Measurements from ENCODE around the gene USP9X. TPM values are rescaled to one million over a fixed set of nuclear protein-coding genes. Genes with fewer than 3 reads are reported as not detected.
"Not testable (repeated sequence)": the region's sequence is repeated elsewhere in the genome, so short reads cannot be mapped to it uniquely, and the experiment has no call there.

The USP9X gene
- total RNA-seq, 1 experiment from 2014 or later = 123 TPM

DNA sequence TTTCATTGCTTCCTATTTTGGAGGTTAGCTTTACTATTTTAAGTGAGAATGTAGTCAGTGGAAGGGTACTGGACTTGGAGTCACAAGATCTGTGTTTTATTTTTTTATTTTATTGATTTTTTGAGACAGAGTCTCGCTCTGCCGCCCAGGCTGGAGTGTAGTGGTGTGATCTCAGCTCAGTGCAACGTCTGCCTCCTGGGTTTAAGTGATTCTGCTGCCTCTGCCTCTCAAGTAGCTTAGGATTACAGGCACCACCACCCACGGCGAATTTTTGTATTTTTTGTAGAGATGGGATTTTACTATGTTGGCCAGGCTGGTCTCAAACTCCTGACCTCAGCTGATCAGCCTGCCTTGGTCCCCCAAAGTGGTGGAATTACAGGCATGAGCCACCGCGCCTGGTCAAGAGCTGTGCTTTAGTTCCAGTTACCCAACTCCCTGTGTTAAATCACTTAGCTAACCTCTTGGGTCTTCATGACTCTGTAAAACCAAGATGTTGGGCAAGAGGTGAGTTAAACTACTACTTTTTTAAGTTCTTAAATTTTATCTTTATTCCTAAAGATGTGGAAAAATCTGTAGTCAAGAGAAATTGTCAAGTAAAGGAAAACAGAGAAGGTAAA lies 11.2 kb downstream of the USP9X start:
- no peak for DNase-seq
- H3K4me3 ChIP-seq (ENCODE audit: insufficient read depth, low read depth, low read length) = no peak overlapping the region
- H3K27me3 ChIP-seq (ENCODE audit: control insufficient read depth, insufficient read depth, low read length) = no peaks in the 10 kb centered on the region
- H3K36me3 ChIP-seq (replicated peaks; ENCODE audit: control insufficient read depth, insufficient read depth, low read length) = peaks cover 1% of the 10 kb centered on the region; the same call in 1 of the 2 replicates

DNA sequence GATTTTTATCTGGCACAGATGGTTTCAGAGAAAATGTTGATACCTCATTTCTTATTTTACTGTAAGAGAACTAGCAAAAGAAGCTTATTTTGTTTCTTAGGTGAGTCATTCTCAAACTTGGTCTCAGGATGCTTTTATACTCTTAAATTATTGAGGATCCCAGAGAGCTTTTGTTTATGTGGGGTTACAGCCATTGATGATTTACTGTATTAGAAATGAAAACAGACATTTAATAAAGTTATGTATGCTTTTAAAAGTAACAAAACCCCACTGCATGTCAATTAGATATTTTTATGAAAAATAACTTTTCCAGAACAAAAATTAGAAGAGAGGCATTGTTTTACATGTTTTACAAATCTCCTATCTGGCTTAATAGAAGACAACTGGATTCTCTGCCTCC lies 12.1 kb downstream of the USP9X start:
- H3K27me3 ChIP-seq (ENCODE audit: control insufficient read depth, insufficient read depth, low read length) = no peaks in the 10 kb centered on the region
- no peak overlapping the region for H3K4me3 ChIP-seq (ENCODE audit: insufficient read depth, low read depth, low read length)
- no peak for DNase-seq
- peaks cover 1% of the 10 kb centered on the region; the same call in 1 of the 2 replicates for H3K36me3 ChIP-seq (replicated peaks; ENCODE audit: control insufficient read depth, insufficient read depth, low read length)

DNA sequence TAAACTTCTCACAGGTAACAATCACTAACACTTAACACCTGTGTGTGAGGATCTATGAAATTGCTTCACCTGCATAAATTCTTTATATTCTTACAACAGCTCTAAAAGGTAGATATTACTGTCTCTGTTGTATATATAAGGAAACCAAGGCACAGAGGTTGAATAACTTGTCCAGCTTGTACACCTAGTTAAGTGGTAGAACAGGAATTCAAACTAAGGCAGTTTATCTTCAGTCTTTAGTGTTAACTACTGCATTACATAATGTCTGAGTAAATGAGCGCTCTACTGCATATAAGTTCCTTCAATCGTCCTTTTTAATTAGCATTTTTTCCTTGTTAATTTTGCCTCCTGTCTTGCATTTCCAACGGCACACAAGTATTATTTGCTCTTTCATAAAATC lies 15.0 kb downstream of the USP9X start:
- Histone ChIP-seq H3K27me3 (ENCODE audit: control insufficient read depth, insufficient read depth, low read length) (no peaks in the 10 kb centered on the region), H3K4me3 (ENCODE audit: insufficient read depth, low read depth, low read length) (no peak overlapping the region), H3K36me3 (replicated peaks; ENCODE audit: control insufficient read depth, insufficient read depth, low read length) (peaks cover 2% of the 10 kb centered on the region; the same call in 1 of the 2 replicates)
- no peak for DNase-seq

DNA sequence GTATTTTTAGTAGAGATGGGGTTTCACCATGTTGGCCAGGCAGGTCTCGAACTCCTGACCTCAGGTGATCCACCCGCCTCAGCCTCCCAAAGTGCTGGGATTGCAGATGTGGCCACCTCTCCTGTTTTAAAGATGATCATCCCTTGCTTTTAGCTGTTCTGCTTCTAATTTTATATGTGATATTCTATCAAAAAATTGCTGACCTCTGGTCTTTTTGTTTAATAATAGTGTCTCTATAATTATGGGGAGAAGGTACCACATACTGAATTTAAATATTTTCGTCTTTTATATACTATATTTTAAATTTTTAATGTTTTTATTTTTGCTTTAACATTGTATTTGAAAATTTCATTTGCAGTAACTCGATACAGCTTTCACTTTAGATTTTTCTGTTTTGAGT lies 15.6 kb downstream of the USP9X start:
- Histone ChIP-seq H3K36me3 (replicated peaks; ENCODE audit: control insufficient read depth, insufficient read depth, low read length) (peaks cover 2% of the 10 kb centered on the region; the same call in 1 of the 2 replicates), H3K27me3 (ENCODE audit: control insufficient read depth, insufficient read depth, low read length) (no peaks in the 10 kb centered on the region), H3K4me3 (ENCODE audit: insufficient read depth, low read depth, low read length) (no peak overlapping the region)
- DNase-seq = no peak

DNA sequence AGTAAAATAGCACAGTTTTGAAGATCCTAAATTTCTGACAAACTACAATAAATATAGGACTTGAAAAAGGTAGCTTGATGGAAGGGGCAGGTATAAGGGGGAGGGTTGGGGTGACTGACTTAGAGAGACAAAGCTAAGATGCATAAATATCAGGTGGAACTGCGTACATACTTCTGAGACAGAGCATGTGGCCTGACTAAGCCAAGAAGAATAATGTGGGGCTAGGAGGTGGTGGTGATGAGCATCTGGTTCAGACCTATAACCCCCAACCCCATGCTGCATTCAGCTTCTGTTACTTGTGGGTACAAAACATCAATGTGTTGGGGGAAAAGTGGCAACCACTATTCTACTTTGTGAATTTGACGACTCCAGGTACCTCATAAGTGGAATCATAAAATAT lies 19.8 kb downstream of the USP9X start:
- H3K4me3 ChIP-seq (ENCODE audit: insufficient read depth, low read depth, low read length) = no peak overlapping the region
- H3K36me3 ChIP-seq (replicated peaks; ENCODE audit: control insufficient read depth, insufficient read depth, low read length) = 0 out of 2 replicates have a peak, but pooled peaks cover 2% of the 10 kb centered on the region
- H3K27me3 ChIP-seq (ENCODE audit: control insufficient read depth, insufficient read depth, low read length) = no peaks in the 10 kb centered on the region
- no peak for DNase-seq

DNA sequence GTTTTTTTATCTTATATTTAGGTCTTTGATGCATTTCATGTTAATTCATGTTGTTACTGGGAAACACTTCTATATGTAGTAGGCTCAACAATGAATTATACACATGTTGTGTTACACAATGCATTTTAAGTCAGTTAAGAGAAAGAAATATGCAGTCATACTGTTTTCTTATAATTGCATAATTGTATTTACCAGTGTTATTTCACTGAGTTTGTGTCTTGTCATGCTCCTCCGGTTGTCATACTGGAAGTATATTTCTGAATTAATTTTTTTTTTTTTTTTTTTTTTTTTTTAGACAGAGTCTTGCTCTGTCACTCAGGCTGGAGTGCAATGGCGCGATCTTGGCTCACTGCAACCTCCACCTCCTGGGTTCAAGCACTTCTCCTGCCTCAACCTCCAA lies 21.0 kb downstream of the USP9X start:
- not testable (repeated sequence) for DNase-seq; H3K36me3 ChIP-seq (replicated peaks; ENCODE audit: control insufficient read depth, insufficient read depth, low read length); H3K27me3 ChIP-seq (ENCODE audit: control insufficient read depth, insufficient read depth, low read length); H3K4me3 ChIP-seq (ENCODE audit: insufficient read depth, low read depth, low read length)

DNA sequence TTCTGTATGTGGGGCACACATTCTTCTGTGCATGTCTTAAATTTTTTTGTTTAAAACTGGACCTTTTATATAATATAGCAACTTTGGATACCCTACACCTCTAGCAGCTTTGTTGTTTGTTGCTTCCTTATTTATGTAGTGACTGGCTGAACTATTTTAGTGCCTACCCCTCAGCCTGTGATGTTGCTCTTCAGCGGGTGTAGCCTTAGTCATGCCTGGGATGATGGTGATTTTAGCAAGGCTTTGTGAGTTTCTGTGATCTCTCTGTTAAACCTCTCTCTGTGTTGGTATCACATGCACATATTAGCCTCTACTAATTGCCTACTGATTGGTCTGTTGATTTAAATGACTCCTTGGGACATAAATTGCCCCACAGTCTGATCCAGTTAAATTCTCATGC lies 22.8 kb downstream of the USP9X start:
- Histone ChIP-seq H3K27me3 (ENCODE audit: control insufficient read depth, insufficient read depth, low read length) (no peaks in the 10 kb centered on the region), H3K4me3 (ENCODE audit: insufficient read depth, low read depth, low read length) (no peak overlapping the region), H3K36me3 (replicated peaks; ENCODE audit: control insufficient read depth, insufficient read depth, low read length) (0 out of 2 replicates have a peak, but pooled peaks cover 2% of the 10 kb centered on the region)
- DNase-seq = no peak

DNA sequence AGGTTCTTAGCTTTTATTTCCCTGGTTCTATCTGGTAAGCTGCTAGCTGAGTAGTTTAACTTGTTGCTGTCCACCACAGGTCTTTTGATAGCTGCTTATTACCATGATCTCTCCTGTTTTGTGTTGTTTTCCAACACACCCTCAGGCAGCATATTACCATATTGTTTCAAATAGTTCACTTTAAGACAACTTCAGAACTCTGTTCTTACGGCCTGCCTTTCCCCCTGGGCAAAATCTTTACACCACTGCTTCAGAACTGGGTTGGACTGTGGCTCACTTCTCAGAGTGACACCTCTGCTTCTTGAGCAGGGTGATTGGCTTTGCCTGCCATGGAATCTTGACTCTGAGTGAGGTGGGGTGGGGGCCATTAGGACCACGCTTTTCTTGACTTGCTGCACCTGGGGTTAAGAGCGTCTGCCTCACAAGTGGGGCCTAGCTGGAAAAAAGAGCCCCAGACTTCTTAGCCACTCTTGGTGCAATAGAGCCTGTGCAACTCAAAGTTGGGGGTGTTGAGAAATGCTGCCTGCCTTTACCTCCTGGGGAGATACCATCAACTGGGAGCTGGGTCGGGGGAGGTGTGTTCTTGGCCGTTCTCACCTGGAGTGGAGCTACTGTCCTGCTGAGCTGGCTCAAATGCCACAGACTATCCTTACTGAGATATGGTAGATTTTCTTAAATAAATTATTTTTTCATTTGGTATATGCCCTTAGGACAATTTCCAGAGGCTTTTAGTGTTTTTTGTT lies 23.4 kb downstream of the USP9X start:
- H3K27me3 ChIP-seq (ENCODE audit: control insufficient read depth, insufficient read depth, low read length) = no peaks in the 10 kb centered on the region
- H3K4me3 ChIP-seq (ENCODE audit: insufficient read depth, low read depth, low read length) = no peak overlapping the region
- 0 out of 2 replicates have a peak, but pooled peaks cover 2% of the 10 kb centered on the region for H3K36me3 ChIP-seq (replicated peaks; ENCODE audit: control insufficient read depth, insufficient read depth, low read length)
- peak; percentile 17 for DNase-seq

DNA sequence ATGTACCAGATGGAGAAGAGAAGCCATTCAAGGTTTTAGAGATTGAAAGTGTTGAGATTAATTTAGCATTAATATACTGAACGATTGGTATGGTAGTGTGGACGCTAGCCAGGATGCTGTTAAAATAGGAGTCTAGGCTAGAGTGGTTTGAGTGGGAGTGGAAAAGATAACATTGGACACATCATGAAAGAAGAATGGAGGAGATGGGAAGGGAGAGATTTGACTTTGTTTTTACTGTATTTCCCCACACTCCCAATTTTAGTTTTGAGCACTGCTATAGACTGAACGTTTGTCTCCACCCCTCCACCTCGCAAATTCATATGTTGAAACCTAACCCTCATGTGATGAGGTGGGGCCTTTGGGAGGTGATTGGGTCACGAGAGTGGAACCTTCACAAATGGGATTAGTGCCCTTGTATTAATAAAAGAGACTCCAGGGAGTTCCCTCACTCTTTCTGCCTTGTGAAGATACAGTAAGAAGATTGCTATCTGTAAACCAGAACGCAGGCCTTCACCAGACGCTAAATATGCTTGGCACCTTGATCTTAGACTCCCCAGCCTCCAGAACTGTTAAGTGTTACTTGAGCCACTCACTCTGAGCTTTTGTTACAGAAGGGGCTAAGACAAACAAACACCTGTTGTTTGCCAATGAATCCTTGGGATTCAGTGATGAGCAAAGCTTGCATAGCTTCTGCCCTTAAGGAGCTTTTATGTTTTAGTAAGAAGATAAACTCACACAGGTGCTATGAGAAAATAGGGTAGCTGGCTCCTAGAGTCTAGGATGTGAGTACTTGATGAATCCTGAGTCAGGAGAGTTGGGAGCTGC lies 25.8 kb downstream of the USP9X start:
- DNase-seq = no peak
- Histone ChIP-seq H3K4me3 (ENCODE audit: insufficient read depth, low read depth, low read length) (no peak overlapping the region), H3K27me3 (ENCODE audit: control insufficient read depth, insufficient read depth, low read length) (no peaks in the 10 kb centered on the region)

DNA sequence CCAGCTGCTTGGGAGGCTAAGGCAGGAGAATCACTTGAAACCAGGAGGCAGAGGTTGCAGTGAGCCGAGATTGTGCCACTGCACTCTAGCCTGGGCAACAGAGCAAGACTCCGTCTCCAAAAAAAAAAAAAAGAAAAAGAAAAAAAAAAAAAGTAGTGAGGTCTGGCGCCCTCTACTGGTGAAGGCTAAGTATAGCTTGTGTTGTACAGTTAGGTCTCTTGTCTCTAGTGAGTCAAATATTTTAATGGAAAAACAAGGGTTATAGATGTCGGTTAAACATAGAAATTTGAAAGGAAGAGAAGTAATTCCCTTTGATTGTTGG lies 29.8 kb downstream of the USP9X start:
- peak; percentile 28 for DNase-seq
- not testable (repeated sequence) for H3K4me3 ChIP-seq (ENCODE audit: insufficient read depth, low read depth, low read length); H3K27me3 ChIP-seq (ENCODE audit: control insufficient read depth, insufficient read depth, low read length); H3K36me3 ChIP-seq (replicated peaks; ENCODE audit: control insufficient read depth, insufficient read depth, low read length)

More for the DNA sequence above, 25.8 kb downstream of the USP9X start:
- H3K36me3 ChIP-seq (replicated peaks; ENCODE audit: control insufficient read depth, insufficient read depth, low read length) = no peaks in the 10 kb centered on the region

DNA sequence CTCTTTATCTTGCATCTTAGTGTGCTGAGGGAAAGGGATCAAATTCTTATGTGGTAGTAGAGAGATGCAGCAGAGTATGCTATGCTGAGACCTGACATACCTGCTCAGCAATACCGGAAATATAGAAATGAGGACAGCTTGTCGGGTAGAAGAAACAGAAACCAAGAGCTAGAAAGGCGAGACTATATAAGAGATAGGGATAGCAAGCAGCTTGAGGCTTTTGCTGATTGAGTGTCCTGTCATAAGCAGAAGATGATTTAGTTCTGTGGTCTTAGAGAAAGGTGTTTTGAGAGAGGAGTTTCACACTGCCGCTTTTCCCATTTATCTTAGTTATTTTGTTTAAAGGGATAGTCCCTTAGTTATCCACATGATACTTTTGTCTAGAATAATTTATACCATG lies 31.7 kb downstream of the USP9X start:
- no peak for DNase-seq
- Histone ChIP-seq H3K4me3 (ENCODE audit: insufficient read depth, low read depth, low read length) (no peak overlapping the region), H3K27me3 (ENCODE audit: control insufficient read depth, insufficient read depth, low read length) (no peaks in the 10 kb centered on the region), H3K36me3 (replicated peaks; ENCODE audit: control insufficient read depth, insufficient read depth, low read length) (no peaks in the 10 kb centered on the region)

DNA sequence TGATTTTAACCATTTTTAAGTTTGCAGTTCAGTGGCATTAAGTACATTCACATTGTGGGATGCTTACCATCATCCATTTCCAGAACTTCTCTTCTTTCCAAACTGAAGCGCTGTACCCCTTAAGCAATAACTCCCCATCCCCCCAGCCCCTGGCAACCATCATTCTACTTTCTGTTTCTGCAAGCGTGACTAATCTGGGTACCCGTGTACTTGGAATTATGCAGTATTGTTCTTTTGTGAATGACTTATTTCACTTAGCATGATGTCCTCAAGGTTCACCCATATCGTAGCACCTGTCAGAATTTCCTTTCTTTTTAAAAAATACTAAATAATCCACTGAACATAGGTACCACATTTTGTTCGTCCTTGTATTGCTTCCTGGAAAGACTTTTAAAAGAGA lies 32.9 kb downstream of the USP9X start:
- Histone ChIP-seq H3K36me3 (replicated peaks; ENCODE audit: control insufficient read depth, insufficient read depth, low read length) (no peaks in the 10 kb centered on the region), H3K4me3 (ENCODE audit: insufficient read depth, low read depth, low read length) (no peak overlapping the region), H3K27me3 (ENCODE audit: control insufficient read depth, insufficient read depth, low read length) (no peaks in the 10 kb centered on the region)
- DNase-seq = no peak

DNA sequence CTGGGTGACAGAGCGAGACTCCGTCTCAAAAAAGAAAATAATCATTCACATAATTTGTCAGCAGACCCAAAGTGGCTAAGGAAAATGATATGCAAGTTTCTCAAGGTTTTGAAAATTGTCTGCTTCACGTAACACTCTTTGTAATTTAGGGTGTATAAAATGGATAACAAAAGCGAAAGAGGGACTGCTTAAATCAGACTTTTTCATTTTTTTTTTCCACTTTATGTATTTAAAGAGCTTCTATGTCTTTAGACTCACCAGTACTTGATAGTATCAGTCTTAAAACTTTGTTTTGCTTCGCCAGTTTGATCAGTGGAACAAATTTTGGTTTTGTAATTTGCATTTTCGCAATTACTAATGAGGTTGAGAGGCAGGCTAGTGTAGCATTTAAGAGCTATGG lies 34.6 kb downstream of the USP9X start:
- H3K4me3 ChIP-seq (ENCODE audit: insufficient read depth, low read depth, low read length) = no peak overlapping the region
- no peak for DNase-seq
- H3K27me3 ChIP-seq (ENCODE audit: control insufficient read depth, insufficient read depth, low read length) = no peaks in the 10 kb centered on the region
- peaks cover 5% of the 10 kb centered on the region for H3K36me3 ChIP-seq (replicated peaks; ENCODE audit: control insufficient read depth, insufficient read depth, low read length)

DNA sequence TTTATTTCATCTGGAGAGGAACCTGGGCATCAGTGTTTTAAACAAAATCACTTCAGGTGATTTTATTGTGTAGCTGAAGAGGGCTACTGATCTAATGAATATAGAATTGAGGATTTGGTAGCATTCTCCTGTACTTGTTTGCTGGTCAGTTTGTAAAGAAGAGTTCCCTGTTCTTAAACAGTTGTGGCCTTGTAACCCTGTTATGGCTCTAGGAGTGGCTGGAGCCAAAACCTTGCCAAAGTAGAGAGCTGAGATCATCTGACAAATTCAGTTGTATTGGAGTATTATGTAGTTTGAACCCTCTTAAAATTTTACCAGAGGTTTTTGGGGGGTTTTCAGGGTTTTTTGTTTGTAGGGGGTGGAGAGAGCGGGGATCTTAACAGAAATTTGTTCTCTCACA lies 36.5 kb downstream of the USP9X start:
- Histone ChIP-seq H3K4me3 (ENCODE audit: insufficient read depth, low read depth, low read length) (no peak overlapping the region), H3K27me3 (ENCODE audit: control insufficient read depth, insufficient read depth, low read length) (no peaks in the 10 kb centered on the region), H3K36me3 (replicated peaks; ENCODE audit: control insufficient read depth, insufficient read depth, low read length) (peaks cover 5% of the 10 kb centered on the region)
- no peak for DNase-seq

Data from H7 (cell line).